ELF-1 (cell line): ENCODE measurements around the gene GTF2H4.
A peak's percentile ranks its signal among the peaks of the same experiment; 100 is the strongest.
"Not testable (repeated sequence)": the region's sequence is repeated elsewhere in the genome, so short reads cannot be mapped to it uniquely, and the experiment has no call there.

Experiments used
- DNase-seq: peaks from one replicate; pipeline ENCODE4 v3.0.0-alpha.2; 2016; ENCODE audit warnings: low read depth, low spot score

The GTF2H4 gene

GRCh38 chr6:30894935-30895334, 13.1 kb upstream of the GTF2H4 start:
- no peak for DNase-seq

GRCh38 chr6:30895343-30895742, 12.7 kb upstream of the GTF2H4 start:
- DNase-seq = no peak

GRCh38 chr6:30896541-30896940, 11.5 kb upstream of the GTF2H4 start:
- DNase-seq = no peak

DNA sequence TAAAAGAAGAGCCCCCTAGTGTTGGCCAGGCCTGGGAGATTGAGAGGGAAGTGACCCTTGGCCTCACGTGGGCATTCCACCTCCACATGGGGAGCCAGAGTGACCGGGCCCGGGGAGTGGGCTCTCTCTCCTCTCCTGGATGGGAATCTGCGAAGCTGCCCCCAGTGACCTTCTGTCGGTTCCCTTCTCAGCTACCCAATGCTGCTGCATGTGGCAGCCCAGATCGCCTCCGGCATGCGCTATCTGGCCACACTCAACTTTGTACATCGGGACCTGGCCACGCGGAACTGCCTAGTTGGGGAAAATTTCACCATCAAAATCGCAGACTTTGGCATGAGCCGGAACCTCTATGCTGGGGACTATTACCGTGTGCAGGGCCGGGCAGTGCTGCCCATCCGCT, 10.1 kb upstream of the GTF2H4 start:
- DNase-seq = no peak

DNA sequence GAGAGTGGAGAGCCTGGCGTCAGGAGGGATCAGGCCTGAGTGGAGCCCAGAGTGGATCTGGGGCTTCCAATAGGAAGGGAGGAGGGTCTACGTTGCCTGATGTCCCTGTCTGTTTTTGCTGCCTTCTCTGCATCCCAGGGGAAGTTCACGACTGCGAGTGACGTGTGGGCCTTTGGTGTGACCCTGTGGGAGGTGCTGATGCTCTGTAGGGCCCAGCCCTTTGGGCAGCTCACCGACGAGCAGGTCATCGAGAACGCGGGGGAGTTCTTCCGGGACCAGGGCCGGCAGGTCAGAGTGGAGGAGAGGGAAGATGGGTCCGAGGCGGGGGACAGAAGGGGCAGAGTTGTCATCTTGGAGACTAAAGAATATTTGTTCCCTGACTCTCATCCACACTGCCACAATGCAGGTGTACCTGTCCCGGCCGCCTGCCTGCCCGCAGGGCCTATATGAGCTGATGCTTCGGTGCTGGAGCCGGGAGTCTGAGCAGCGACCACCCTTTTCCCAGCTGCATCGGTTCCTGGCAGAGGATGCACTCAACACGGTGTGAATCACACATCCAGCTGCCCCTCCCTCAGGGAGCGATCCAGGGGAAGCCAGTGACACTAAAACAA, 9.2 kb upstream of the GTF2H4 start:
- no peak for DNase-seq

GRCh38 chr6:30900863-30901417, 7.1 kb upstream of the GTF2H4 start:
- no peak for DNase-seq

- no peak for DNase-seq
These were observed 6.6 kb upstream of the GTF2H4 start for GRCh38 chr6:30901436-30901835.

GRCh38 chr6:30902196-30902595, 5.8 kb upstream of the GTF2H4 start:
- not testable (repeated sequence) for DNase-seq

DNA sequence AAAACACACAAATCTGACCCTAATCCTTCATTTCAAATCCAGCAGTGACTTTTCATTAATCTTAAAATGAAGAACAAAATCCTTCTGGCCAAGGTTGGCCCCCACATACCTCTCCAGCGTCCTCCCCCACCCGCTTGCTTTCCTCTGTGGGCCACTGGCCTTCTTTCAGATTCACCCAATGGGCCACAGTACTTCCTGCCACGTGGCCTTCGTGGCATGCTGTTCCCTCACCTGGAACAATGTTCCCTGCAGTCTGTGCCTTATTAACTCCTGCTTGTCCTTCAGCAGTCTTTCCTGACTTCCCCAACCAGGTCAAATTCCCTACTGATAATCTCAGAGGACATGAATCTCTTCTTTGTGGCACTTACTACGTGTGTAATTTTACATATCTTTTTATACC, 5.3 kb upstream of the GTF2H4 start:
- no peak for DNase-seq

DNA sequence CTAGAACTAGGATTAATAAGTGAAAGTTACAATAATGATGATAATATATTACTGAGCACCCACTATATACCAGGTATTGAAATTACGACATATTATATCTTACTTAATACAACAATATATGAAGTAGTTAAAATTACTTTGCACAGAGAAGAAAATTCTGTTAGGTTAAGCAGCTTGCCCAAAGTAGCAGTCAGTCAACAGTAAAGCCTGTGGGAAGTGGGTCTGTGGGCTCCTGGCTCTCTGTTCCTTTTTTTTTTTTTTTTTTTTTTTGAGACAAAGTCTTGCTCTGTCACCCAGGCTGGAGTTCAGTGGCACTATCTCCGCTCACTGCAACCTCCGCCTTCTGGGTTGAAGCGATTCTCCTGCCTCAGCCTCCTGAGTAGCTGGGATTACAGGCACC, 4.8 kb upstream of the GTF2H4 start:
- no peak for DNase-seq

GRCh38 chr6:30907290-30907757, 683 bp upstream of the GTF2H4 start:
- not testable (repeated sequence) for DNase-seq

DNA sequence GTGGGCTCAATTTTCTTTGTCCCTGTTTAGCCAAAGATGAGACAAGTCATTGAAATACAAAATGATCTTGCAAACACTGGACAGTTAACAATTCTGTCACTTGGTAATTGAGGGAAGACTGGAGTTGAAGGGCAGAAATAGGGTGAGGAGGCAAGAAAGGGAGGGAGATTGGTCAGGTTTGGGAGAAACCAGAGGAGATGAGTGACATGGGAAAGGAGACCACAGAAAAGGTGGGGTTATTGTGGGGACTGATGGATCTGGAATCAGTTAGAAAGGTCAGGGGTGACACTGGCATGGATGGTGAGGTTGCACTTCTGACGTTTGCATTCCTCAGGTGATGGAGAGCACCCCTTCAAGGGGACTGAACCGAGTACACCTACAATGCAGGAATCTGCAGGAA, 693 bp downstream of the GTF2H4 start:
- DNase-seq = no peak

DNA sequence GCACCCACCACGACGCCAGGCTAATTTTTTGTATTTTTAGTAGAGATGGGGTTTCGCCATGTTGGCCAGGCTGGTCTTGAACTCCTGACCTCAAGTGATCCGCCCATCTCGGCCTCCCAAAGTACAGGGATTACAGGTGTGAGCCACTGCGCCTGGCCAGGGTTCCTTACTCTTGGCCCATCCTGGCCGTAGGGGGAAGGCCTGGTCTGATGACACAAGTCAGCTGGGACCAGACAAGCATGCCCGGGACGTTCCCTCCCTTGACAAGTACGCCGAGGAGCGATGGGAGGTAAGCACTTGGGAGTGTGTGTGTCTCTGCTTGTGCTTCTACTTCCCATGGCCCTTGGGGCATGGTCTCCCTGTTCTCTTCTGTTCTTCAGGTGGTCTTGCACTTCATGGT, 2.5 kb downstream of the GTF2H4 start:
- not testable (repeated sequence) for DNase-seq

GRCh38 chr6:30912746-30913520, 4.9 kb downstream of the GTF2H4 start:
- DNase-seq = no peak

- DNase-seq = no peak
These were observed 5.7 kb downstream of the GTF2H4 start for GRCh38 chr6:30913721-30914075.

GRCh38 chr6:30914076-30914853, 6.3 kb downstream of the GTF2H4 start, which contains the start of gene VARS2:
VARS2 (plus strand) TSS chr6:30914238; CDS start chr6:30914837, 599 bp downstream.
- DNase-seq = peak; percentile 96

- no peak for DNase-seq
These were observed 7.0 kb downstream of the GTF2H4 start for GRCh38 chr6:30914854-30915590.

DNA sequence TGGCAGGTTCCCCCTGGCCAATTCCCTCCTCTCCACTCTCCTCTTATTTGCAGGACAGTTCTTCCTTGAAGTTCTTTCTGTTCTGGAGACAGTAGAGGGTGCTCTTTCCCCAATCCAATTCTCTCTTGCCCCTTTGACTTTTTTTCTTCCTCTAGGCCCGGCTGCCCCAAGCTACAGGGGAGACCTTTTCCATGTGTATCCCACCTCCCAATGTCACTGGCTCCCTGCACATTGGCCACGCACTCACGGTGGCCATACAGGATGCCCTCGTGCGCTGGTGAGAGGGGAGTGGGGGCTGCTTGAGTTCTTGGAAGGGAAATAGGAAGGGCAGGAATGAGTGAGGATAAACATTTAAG, 7.6 kb downstream of the GTF2H4 start:
- peak; percentile 70 for DNase-seq

DNA sequence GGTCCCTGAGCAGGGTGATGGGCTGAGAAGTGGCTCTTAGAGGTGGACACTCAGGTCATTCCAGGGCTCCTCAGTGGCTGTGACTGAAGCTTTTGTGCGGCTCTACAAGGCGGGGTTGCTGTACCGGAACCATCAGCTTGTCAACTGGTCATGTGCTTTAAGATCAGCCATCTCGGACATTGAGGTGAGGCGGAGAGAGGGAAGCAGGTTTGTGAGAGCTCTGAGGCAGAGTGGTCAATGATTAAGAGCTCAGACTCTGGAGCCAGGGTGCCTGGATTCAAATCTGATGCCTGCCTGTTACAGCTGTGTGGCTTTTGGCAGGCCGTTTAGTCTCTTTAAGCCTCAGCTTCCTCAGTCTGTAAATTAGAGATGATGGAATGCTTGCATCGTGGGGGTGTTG, 9.0 kb downstream of the GTF2H4 start:
- DNase-seq = no peak

DNA sequence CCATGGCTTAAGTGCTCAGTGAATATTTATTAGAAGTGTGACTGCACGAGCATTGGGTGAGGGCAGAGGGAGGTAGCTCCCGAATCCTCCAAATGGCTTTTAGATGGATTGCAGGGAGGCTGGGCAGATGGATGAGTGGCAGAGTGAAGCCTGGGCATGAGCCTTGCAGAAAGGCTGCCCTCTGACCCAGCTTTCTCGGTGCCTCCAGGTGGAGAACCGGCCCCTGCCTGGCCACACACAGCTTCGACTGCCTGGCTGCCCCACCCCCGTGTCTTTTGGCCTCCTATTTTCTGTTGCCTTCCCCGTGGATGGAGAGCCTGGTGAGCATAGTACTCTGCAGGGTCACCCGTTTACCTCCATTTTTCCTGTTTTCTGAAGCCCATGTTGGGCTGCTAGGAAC, 9.5 kb downstream of the GTF2H4 start:
- no peak for DNase-seq

DNA sequence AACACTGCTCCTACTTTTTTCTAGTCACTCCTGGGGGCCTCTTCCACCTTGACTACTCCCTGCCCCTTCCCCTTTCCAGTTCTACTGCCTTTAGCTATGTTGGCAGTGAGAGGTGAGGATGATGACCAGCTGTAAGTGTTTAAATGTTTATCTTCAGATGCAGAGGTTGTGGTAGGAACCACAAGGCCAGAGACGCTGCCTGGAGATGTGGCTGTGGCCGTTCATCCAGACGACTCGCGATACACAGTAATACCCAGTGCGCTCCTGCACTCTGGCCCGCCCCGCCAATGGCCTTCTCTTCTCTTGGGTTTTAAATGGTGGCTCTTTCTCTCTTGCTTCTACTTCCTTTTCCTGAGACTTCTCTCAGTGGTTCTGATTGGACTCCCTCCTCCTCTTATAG, 10.7 kb downstream of the GTF2H4 start:
- DNase-seq = no peak

- no peak for DNase-seq
These were observed 14.4 kb downstream of the GTF2H4 start for GRCh38 chr6:30922447-30922852.
